ENCODE measurements around the gene ZBTB3.
A peak's percentile ranks its signal among the peaks of the same experiment; 100 is the strongest.
"Not testable (repeated sequence)": the region's sequence is repeated elsewhere in the genome, so short reads cannot be mapped to it uniquely, and the experiment has no call there.

Gene ZBTB3

DNA sequence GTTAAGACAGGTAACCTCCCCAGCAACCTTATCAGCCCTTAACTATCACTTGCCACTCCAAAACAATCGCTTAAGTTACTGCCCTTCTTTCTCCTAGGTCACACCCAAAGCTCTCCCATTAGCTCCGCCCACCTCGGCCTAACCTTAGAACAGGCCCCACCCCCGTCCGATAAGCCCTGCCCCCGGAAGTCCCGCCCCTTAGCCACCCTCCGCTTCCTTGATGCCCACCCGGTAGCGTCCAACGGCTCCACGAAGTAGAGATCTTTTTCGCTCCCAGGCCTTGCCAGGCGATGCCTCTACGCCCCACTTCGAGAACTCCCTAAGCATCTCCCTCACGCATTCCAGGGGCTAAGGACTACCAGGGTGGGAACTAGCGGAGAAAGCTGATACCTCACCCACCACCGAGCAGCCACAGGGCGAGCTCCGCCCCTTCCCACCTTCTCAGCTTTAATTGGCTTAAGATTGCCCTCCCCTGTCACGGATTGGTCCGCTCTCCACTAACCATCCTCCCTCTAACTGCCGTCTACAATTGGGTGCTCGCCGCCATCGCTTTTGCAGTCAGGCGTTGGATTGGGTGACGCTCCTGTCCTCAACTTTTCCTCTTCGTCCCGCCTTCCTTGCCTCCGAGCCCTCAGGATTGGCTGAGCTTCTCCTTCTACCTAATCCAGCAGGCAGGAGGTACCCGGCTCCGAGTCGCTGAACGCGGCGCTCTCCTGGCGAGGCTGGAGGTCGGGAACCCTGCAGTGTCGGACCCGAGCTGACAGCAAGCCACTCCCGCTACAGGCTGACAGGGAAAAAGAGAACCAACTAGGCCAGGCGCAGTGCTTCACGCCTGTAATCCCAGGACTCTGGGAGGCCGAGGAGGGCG is at the start of gene ZBTB3:
Gene ZBTB3, minus strand, starts transcription at position 425 of the 868 bp plus-strand sequence. CDS start 496 bp downstream, outside the sequence.
- peak; percentile 95 for DNase-seq (ENCODE audit: low read depth)

DNA sequence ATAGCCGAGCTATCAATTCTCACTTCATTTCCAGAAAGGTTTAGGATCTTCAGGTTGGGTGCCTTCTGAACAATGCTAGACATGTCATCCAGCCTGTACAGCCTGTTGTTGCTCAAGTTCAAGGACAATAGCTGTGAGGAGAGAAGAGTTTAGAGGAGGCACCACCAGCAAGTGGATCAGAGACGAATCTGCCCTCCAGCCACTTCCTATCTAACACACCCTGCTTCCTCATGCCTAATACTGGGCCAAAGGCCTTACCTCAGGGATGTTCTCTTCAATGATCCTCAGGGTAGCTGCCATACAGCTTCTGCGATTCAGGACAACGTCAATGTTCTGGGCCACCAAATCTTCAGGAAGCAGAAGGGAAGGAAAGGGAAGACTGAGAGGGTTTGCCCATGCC is 47.1 kb upstream of the ZBTB3 start:
- no peak for DNase-seq (ENCODE audit: low read depth)

DNA sequence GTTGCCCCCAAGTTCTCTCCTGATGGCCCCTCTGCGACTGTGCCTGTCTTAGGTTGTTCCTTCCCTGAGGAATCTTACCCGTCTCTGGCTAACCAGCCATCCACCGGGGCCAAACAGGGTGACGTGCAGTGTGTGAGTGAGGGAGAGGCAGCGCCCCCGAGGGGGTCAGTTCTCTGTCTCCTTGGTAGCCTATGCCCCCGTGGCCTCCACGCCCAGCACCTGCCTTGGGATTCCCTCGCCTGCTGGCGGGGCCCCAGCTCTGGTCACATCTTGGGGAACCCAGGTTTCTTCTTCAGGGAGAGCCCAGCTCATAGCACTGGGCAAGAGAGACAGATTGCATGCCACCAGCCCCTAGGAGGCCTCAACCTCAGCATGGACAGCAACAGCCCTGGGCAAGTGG is 45.5 kb upstream of the ZBTB3 start:
- DNase-seq (ENCODE audit: low read depth) = no peak

DNA sequence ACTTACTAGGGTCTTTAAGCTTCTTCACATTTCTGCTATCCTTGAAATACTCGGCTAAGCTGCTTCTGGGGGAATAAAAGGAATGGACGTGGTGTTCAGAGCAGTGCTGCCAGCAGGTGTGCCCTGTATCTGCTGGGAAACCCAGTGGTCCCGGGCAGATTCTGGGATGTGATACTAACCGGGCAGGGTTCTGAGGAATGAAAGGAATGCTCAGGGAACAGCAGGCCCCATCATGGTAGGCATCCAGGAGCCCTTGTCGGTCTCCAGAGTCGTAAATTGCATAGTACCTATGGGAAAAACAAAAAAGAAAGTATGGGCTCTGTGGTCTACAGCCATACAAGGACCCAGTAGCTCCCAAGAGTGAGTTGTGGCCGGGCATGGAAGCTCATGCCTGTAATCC is 42.3 kb upstream of the ZBTB3 start:
- no peak for DNase-seq (ENCODE audit: low read depth)

DNA sequence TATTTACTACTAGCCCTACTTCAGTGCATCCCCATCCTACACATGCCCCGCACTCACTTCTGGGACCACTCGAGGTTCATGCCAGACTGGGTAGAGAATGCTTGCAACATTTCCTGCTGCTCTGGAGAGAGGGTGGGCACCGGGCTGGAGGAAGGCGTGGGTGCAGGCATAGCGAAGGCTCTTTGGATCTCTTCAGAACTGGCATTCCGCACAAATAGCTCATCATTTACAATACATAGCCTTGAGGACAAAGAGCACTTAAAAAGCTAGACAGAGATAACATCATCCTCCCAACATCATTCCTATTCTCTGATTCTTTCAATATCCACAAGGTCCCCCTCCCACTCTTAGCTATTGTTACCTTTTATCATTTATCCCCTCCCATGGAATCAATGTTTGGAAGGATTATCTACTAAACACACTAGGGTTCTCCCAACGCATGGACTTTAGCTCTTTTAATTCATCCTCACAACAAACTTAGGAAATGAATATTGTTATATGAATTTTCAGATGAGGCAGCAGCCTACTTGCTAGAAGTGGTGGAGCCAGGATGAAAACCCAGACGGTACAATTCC is 40.3 kb upstream of the ZBTB3 start:
- DNase-seq (ENCODE audit: low read depth) = no peak

DNA sequence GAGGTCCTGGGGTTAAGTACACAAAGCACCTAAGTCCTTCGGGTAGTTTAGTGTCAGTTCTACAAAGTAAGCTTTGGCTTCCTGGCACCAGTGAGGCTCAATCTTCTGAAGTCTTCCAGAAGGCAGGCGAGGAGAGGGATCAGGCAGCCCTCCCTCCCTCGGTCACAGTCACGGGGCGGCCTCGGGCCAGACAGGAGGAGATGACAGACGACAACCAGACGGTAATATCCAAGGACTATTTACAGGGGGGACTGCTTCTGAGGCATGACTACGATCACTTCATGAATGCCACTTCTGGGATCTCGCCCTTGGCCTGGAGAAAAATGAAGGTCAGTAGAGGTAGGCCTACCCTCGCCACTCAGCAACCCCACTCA is 38.2 kb upstream of the ZBTB3 start:
- DNase-seq (ENCODE audit: low read depth) = no peak

DNA sequence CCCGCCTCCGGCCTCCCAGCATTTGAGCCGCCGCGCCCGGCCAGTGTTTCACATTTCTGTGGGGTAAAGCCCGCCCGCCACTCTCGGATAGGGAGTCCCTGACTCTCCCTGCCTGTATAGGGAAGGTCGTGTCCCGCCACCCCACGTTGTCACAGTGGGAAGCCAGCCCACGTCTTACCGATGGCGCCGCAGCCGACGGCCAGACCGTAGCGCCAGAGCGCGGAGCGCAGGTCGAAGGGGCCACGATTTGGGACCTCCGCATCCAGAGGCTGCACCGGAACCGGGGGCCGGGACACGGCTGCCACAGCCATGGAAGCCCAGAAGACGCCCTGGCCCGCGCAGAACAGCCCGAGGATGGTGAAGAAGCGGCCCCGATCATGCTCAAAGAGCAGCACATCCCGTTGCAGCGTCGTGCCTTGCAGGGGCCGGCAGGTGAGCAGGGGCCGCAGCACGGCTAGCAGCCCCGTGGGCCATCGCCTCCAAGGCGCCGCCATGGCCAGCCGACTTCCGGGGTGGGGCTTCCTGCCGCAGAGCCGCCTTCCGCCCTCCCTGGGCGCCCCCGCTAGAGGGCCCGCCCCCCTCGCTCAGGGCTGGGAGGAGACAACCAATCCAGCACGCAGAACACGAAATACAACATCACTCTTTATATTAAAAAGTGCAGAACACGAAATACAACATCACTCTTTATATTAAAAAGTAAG is 37.7 kb upstream of the ZBTB3 start, which contains the start of gene TMEM223:
Gene TMEM223, minus strand, starts transcription at position 506 of the 701 bp plus-strand sequence. Its CDS starts 12 bp downstream, at position 494.
- peak; percentile 82 for DNase-seq (ENCODE audit: low read depth)

DNA sequence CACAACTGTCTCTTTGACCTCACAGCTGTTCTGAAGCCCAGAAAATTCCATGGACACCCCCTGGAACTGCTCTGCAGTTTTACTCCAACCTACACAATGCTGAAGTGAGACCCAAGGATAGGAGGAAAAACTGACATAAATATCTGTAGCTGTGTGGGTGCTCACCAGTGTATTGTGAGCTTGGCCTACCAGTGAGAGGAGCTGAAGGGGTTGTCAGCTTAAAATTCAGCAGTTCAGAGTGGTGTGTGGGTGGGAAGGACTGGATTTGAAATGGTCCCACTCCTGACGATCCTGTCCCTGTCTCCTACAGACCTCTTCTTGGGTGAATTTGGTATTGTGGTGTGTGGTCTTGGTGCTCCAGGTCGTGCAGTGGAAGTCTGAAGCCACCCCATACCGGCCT is 35.6 kb upstream of the ZBTB3 start:
- no peak for DNase-seq (ENCODE audit: low read depth)

DNA sequence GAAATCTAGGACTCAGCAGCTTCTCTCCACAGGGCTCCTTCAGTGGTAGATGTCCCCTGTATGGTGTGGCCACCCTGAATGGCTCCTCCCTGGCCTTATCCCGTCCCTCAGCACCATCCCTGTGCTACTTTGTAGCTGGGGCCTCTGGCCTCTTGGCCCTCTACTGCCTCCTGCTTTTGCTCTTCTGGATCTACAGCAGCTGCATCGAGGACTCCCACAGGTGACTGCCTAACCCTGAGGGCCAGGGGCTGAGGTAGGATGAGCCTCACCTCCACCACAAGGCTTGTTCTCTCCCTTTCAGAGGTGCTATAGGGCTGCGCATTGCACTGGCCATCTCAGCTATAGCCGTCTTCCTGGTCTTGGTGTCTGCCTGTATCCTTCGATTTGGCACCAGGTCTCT is 35.0 kb upstream of the ZBTB3 start:
- DNase-seq (ENCODE audit: low read depth) = no peak

DNA sequence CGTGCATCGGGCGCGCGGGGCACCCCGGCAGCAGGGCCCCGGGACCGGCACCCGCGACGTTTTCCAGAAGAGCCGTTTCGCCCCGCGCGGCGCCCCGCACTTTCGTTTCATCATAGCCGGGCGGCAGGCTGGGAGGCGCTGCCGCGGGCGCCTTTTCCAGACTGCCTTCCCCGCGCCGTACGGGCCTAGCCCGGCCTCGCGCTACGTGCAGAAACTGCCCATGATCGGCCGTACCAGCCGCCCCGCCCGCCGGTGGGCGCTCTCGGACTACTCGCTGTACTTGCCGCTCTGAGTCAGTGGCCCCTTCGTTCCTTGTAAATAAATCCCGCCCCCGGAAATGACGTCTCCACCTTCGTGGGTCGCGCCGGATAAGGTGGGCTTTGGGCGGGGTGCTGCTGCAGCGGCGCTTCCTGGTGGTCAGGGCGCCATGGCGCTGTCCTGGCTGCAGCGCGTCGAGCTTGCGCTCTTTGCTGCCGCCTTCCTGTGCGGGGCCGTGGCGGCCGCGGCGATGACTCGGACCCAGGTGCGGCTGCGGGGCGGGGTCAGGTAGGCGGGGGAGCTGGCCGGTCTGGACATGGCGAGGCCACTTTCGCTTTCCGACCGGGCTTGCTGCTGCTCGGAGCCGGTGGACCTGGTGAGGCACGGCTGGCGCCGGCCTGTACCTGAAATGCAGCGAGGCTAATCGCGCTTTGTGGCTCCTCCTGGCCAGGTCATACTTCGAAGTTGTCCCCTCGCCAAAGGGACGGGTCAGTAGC is 33.2 kb upstream of the ZBTB3 start, which contains the start of gene TMEM179B:
Gene TMEM179B, plus strand, starts transcription at position 398 of the 755 bp plus-strand sequence. Its CDS starts 30 bp downstream, at position 428.
- DNase-seq (ENCODE audit: low read depth) = peak; percentile 99

DNA sequence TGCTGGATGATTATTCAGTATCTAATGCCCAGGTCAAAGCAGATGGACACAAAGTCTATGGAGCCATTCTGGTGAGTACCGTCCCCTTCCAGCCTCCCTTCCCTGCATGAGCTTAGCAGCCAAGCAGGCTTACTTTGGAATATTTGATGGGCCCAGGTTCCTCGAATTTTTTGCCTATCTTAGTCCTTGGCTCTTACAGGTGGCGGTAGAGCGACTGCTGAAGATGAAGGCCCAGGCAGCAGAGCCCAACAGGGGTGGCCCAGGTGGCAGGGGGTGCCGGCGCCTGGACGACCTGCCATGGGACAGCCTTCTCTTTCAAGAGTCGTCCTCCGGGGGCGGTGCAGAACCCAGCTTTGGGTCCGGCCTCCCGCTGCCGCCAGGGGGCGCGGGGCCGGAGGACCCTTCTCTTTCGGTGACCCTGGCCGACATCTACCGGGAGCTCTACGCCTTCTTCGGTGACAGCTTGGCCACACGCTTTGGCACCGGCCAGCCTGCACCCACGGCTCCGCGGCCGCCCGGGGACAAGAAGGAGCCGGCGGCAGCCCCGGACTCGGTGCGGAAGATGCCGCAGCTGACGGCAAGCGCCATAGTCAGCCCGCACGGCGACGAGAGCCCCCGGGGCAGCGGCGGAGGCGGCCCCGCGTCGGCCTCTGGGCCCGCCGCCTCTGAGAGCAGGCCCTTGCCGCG is 32.5 kb upstream of the ZBTB3 start:
- peak; percentile 70 for DNase-seq (ENCODE audit: low read depth)

DNA sequence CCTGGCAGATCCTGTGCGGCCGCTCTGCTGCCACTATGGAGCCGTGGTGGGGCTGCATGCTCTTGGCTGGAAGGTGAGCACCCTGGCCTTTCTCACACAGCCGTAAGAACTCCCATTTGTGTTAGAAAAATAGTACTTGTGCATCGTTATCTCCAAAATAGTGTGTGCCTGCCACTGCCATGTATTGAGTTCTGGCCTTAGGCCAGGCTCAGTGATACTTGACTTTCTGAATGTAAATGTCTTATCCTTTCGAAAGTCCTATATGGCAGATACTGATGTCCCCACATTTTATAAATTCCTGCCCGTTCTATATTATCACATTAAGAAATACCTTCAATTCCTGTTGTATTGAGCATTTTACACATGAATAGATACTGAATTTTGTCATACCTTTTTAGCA is 28.8 kb upstream of the ZBTB3 start:
- DNase-seq (ENCODE audit: low read depth) = no peak

DNA sequence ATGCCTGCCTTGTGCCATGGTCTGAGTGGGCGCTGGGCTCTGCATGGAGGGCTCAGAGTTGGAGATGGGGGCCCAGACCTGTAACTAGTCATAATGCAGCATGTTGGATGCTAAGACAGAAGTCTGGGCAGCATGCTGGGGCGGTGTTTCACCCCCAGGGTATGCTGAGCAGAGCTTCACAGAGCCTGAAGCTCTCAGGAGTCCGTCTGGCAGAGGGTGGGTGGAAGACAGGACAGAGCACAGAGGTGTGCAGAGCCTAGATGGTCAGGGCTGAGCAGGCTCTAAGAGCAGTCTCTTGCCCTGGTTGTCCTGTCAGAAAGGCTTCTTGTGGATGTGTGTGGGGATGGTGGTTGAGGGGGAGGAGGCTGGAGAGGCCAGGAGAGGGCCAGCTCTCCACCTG is 24.5 kb upstream of the ZBTB3 start:
- no peak for DNase-seq (ENCODE audit: low read depth)

DNA sequence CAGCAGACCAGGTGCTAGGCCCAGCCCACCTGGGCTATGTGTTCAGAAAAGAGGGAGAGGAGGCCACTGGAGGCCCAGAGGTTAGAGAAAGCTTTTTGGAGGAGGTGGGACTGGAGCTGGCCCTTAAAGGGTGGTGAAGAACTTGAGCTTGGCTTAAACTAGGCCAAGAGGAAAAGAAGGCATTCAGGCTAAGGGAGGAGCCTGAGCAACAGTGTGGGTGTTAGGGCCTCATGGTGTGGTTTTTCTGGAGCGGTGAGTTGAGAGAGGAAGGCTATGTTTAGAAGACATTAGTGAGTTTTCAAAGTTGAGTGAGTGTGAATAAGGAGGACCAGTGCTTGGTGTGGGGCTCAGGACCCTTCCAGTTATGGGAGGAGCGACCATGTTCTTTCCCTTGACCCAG is 23.4 kb upstream of the ZBTB3 start:
- DNase-seq (ENCODE audit: low read depth) = no peak

DNA sequence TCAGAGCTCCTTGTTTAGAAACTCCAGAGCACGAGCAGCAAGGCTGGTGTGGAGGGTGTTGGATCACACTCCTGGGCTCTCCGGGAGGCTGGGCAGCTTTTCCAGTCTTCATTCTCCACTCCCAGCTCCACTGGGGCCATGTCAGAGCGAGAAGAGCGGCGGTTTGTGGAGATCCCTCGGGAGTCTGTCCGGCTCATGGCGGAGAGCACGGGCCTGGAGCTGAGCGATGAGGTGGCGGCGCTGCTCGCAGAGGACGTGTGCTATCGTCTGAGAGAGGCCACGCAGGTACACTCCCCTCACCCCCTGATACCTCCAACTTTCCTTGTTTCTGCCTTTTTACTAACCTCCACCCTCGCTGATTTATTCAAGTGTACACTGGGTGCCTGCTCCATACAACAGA is 21.7 kb upstream of the ZBTB3 start:
- DNase-seq (ENCODE audit: low read depth) = no peak

DNA sequence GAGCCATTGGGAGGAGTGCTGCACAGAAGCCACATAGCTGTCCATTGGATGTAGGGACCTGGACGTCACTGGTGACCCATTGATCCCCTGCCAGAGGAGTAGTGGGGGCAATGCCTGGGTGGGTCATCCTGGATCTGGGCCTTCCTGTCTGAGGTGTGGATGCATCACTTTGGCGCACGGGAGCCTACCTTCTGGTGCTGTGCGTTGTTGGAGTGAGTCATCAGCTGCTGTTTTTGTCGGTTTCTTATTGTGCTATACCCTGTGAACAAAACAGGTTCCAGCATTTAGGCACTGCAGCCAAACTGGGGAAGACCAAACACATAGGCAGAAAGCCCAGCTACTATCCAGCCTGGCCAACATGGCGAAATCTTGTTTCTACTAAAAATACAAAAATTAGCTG is 20.4 kb upstream of the ZBTB3 start:
- DNase-seq (ENCODE audit: low read depth) = no peak

DNA sequence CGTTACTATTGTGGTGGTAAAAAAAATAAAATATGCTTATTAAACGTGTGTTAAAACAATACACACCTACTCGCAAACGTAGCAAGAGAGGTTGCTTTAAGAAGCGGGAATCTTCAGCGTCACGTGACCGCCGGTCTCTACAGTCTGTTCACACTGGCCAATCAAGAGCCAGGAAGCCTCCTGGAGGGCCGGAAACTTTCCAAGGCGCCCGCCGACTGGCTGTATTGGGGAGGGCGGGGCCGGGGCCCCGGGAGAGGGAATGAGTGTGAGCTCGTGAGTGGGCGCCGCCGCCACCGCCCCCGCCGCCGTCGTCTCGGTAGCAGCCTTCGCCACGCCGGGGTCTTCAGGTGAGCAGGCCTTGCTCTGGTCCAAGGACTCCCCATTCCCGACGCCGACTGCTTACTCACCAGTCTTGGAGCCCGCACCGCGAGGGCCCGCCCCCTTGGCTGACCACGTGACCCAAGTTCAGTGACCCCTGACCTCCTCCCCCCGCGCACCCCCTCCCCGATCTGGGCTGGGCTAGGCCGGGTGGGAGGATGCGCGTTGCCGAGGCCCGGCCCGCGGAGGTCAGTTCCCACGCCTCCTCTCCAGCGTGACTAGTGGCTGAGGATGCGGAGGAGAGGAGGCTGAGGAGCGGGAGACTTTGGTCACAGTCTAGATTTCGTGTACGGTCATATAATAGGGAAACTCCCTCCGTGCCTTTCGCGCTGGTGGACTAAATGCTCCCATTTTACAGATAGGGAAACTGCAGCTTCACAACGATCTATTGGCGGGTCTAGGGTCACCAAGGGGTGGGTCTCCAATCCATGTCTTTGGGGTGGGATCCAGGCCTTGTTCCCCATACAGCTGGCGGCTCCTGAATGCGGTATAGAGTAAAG is 17.4 kb upstream of the ZBTB3 start, which contains the start of gene TAF6L:
Gene TAF6L, plus strand, starts transcription at position 253 of the 878 bp plus-strand sequence. CDS start 4,388 bp downstream, outside the sequence.
- DNase-seq (ENCODE audit: low read depth) = peak; percentile 91

DNA sequence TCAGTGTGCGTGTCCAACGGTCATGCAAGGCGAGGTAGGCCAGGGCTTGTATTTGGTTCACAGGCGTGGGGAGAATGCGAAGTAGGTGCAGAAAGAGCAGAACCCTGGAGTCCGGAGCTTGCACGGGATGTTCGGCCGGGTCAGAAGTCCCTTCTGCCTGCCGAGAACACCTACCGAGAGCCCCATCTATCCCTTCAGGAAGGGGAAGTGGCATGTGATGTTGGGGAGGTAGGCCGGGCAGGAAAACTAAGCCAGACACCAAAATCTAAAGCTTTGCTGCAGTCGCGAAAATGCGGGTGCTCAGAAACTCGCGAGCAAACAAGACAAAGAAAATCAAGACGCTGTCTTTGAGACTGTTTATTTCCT is 16.8 kb upstream of the ZBTB3 start:
- DNase-seq (ENCODE audit: low read depth) = no peak

DNA sequence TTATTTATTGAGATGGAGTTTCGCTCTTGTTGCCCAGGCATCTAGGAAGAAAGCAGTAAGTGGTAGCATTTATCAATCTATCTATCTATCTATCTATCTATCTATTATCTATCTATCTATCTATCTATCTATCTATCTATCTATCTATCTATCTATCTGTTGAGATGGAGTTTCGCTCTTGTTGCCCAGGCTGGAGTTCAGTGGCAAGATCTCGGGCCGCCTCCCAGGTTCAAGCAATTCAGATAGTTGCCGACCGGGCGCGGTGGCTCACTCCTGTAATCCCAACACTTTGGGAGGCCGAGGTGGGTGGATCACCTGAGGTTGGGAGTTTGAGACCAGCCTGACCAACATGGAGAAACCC is 6.9 kb upstream of the ZBTB3 start:
- DNase-seq (ENCODE audit: low read depth) = not testable (repeated sequence)
